SIG-M5 treated with dmso at 0.1 percent for 504 hours (cell line): ENCODE measurements around the gene SARM1.
"Not testable (repeated sequence)": the region's sequence is repeated elsewhere in the genome, so short reads cannot be mapped to it uniquely, and the experiment has no call there.

ENCODE experiments used
- DNase-seq: peaks from one replicate; lab custom pipeline; 2025; ENCODE audit not compliant: unreplicated experiment; lab: John Stamatoyannopoulos, UW

The SARM1 gene

DNA sequence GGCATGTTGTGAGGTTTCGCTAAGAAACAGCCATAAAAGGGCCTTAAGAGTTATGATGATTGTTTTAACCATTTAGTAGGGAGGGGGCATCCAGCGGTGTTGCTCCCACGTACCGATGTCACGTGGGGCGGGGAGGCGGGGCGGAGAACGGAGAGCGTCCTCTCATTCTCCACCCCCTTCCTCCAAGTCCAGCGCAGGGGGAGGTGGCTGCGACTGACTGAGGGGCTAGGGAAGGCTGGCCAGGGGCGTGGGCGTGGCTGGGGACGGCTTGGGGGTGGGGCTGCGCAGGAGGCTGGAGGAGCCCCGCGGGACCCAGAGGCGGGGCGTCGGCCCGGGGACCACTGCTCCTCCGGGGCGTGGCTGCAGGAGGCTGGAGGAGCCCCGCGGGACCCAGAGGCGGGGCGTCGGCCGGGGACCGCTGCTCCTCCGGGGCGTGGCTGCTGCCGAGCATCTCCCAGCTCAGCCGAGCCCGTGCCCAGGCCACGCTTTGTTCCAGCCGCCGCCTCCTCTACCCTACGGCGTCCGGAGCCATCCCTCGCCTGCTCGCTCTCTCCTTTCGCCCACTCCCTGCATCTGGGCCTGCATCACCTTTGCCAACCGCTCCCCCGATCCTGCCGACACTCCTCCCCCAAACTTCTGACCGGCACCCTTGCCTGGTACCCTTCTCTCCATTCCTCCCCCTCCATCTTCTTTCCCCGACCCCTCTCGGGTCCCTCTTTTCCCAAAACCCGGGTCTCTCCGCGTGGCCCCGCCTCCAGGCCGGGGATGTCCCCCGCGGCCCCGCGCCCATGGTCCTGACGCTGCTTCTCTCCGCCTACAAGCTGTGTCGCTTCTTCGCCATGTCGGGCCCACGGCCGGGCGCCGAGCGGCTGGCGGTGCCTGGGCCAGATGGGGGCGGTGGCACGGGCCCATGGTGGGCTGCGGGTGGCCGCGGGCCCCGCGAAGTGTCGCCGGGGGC lies at the start of gene SARM1:
TSS of gene SARM1 (plus strand) at position 450 of the 958 bp plus-strand sequence. CDS start at position 789, 339 bp downstream.
- peak; percentile 59 for DNase-seq

DNA sequence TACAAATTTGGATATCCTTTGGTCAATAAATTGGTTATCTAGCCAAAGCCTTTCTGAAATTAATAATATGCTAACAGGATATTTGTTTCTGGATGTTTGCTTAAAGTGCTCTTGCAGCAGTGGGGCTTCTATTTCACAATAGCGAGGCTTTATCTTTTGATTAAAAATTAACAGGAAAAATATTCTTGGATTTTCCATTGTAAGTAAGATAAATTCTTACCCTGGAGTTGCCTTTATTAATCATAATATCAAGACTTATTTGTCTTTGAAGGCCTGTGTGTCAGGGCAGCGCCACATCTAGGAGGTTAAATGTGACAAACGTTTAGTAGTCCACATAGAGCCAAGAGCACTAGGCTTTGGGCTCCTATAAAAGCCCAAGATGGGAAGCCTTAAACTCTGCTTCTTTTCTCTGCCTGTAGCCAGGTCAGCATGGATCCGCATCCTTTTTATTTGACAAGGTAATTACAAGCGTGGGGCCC lies 47.2 kb upstream of the SARM1 start:
- DNase-seq: no peak

DNA sequence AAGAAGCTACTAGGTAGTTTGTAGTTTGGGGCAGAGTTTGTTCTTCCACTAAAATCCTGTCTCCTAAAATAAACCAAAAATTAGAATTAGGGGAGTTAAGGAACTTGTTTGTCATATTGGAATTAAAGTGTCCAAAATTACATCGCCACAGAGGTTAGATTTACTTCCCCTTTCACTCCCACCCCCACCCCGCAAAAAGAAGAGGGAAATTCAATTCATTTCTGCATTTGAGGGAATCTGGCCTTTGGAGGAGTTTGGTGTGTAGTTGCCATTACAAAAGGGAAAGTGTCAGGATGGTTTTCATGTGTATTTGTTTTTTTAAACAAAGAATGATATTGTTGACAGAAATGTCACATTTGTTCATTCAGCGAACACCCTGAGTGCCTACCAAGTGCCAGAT lies 46.7 kb upstream of the SARM1 start:
- no peak for DNase-seq

GRCh38 chr17:28325211-28325610 lies 46.3 kb upstream of the SARM1 start:
- no peak for DNase-seq

- peak; percentile 20 for DNase-seq
Measured at GRCh38 chr17:28326114-28326513, 45.4 kb upstream of the SARM1 start.

GRCh38 chr17:28327031-28327607 lies 44.4 kb upstream of the SARM1 start:
- DNase-seq: no peak

DNA sequence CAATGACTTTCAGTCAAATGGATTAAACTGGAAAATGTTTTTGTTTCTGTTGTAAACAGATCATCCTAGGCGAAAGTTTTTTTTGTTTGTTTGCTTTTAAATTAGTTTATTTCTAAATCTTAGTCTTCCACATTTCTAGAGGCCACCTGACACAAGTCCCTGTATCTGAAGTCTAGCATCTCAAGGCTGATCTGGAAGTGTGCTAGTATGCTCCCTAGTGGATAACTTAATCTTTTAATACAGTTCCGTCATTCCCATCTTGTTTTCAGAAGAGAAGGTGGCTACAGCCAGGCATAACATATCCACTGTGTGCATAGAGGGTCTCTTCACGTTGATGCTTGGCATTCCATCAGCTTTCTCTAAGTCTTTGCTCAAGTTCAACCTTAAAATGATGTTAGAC lies 43.8 kb upstream of the SARM1 start:
- DNase-seq: no peak

DNA sequence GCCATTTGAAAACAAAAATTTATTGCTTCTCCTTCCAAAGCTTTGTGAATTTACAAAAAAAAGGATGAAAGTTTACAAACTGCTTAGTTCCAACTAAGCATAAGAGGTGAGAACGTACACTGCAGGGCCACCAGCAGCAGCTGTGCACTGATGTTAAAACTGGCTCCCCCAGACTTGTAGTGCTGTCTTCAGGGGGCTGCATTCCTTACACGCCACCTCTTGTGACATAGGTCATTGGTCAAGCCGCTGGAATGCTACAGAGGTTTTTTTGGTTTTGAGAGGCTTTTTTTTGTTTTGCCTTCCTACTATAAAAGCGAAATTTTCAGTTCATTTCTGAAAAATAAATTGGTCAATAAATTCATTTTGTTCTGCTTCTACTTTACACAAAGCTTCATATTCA lies 43.2 kb upstream of the SARM1 start:
- DNase-seq: no peak

DNA sequence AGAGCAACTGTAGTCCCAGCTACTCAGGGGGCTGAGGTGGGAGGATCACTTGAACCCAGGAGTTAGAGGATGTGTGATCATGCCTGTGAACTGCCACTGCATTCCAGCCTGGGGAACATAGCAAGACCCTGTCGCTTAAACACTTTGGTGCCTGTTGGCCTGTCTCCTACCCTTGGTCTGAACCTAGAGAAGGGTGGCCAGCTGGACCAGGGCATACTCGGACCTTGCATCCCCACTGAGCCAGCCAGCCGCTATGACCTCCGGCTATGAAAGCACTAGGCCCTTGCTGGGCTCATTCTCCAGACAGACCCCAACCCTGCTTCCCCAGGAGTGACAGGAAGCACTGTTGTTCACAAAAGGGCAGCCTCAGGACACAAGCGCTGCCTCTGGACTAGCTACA lies 40.8 kb upstream of the SARM1 start:
- no peak for DNase-seq

- no peak for DNase-seq
Measured at GRCh38 chr17:28331891-28332420, 39.5 kb upstream of the SARM1 start.

DNA sequence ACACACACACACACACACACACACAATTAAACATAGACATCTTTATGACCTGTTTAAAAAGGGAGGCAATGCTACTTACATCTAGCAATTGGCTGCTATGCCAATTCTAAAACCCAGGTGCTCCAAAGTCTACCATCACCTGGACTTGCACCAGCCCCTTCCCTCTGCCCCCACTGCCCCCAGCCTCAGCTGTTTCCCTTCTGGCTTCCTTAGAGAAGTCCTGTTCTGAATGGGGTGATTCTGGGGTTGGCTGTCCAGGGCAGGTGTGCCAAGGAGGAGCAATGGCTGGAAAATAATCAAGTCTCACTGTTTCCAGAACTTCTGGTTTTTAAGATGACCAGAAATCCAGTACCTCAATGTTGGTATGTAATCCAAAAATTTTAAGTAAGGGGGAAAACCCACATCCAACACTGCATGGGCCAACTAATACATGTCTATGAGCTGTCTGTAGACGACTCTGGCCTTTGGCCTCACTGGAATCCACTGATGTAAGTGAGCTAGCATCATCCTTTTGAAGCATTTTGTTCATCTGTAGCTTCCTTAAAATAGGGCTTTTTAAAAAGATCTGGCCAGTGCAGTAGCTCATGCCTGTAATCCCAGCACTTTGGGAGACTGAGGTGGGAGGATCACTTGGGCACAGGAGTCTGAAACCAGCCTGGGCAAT lies 38.3 kb upstream of the SARM1 start:
- no peak for DNase-seq

- peak; percentile 41 for DNase-seq
Measured at GRCh38 chr17:28334171-28334570, 37.3 kb upstream of the SARM1 start.

GRCh38 chr17:28334666-28335200 lies 36.8 kb upstream of the SARM1 start:
- DNase-seq: no peak

- peak; percentile 100 for DNase-seq
Measured at GRCh38 chr17:28335201-28335958, 36.1 kb upstream of the SARM1 start, which contains the start of the genes IFT20 and TNFAIP1. Gene IFT20 (minus strand): TSS chr17:28335472. CDS start chr17:28331985, 3,487 bp downstream. Gene TNFAIP1 (plus strand): TSS chr17:28335761. CDS start chr17:28339522, 3,761 bp downstream.

GRCh38 chr17:28335959-28336871 lies 35.3 kb upstream of the SARM1 start:
- DNase-seq: peak; percentile 24

GRCh38 chr17:28338056-28338768 lies 33.3 kb upstream of the SARM1 start:
- DNase-seq: no peak

DNA sequence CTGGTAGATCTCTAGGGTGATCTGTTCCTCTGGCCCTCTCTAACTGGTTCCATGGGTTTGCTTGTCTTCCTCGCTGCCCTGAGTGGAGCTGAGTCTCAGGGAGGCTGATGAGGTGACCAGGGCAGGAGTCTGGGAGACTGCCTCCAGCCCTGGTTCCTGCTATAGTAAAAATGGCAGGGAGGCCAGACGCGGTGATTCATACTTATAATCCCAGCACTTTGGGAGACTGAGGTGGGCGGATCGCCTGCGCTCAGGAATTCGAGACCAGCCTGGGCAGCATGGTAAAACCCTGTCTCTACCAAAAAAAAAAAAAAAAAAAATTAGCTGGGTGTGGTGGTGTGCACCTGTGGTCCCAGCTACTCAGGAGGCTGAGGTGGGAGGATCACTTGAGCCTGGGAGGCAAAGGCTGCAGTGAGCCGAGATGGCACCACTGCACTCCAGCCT lies 32.7 kb upstream of the SARM1 start:
- DNase-seq: not testable (repeated sequence)

- no peak for DNase-seq
Measured at GRCh38 chr17:28339431-28339830, 32.1 kb upstream of the SARM1 start.
